Kidney glomerular epithelial cell (primary cell): Measurements from ENCODE around the gene CFP.
"Not testable (repeated sequence)": the region's sequence is repeated elsewhere in the genome, so short reads cannot be mapped to it uniquely, and the experiment has no call there.

Experiments used
- DNase-seq: peaks from one replicate; lab custom pipeline; 2025; lab: John Stamatoyannopoulos, UW

Gene CFP

GRCh38 chrX:47603125-47603524, 26.6 kb downstream of the CFP start:
- not testable (repeated sequence) for DNase-seq

- DNase-seq = no peak
Observed at GRCh38 chrX:47597222-47597621, 32.5 kb downstream of the CFP start.

GRCh38 chrX:47596256-47596655, 33.5 kb downstream of the CFP start:
- DNase-seq = no peak

GRCh38 chrX:47595716-47596251, 33.9 kb downstream of the CFP start:
- DNase-seq = no peak

GRCh38 chrX:47593522-47593921, 36.2 kb downstream of the CFP start:
- no peak for DNase-seq

GRCh38 chrX:47590984-47591383, 38.7 kb downstream of the CFP start:
- DNase-seq = no peak

GRCh38 chrX:47587906-47588735, 41.6 kb downstream of the CFP start:
- DNase-seq = no peak

GRCh38 chrX:47587091-47587891, 42.4 kb downstream of the CFP start:
- no peak for DNase-seq

- no peak for DNase-seq
Observed at GRCh38 chrX:47586043-47586787, 43.5 kb downstream of the CFP start.

- DNase-seq = no peak
Observed at GRCh38 chrX:47585273-47585672, 44.5 kb downstream of the CFP start.

- no peak for DNase-seq
Observed at GRCh38 chrX:47584714-47585113, 45.0 kb downstream of the CFP start.

GRCh38 chrX:47583240-47583861, 46.4 kb downstream of the CFP start:
- no peak for DNase-seq

GRCh38 chrX:47581731-47582647, 47.7 kb downstream of the CFP start, which contains the start of gene TIMP1:
TSS of gene TIMP1 (plus strand) at chrX:47582436. CDS start at chrX:47583416, 980 bp downstream.
- peak; percentile 74 for DNase-seq

- DNase-seq = no peak
Observed at GRCh38 chrX:47579537-47579936, 50.2 kb downstream of the CFP start.

GRCh38 chrX:47578692-47579091, 51.0 kb downstream of the CFP start:
- DNase-seq = no peak

GRCh38 chrX:47577901-47578300, 51.8 kb downstream of the CFP start:
- DNase-seq = no peak

GRCh38 chrX:47577424-47577823, 52.3 kb downstream of the CFP start:
- no peak for DNase-seq

GRCh38 chrX:47576021-47576898, 53.5 kb downstream of the CFP start:
- no peak for DNase-seq

GRCh38 chrX:47574547-47575301, 55.0 kb downstream of the CFP start:
- DNase-seq = no peak
